Memory B cell (primary cell): ENCODE measurements around the gene ADAM12.

Experiments used
- ATAC-seq: fragments of 150-1000 bp; cut with Tn5 transposase; 2 replicates; pipeline ENCODE4 v1.10.0; 2021; ENCODE audit warnings: low read depth, mild to moderate bottlenecking, moderate library complexity
- DNase-seq, 2 donors: peaks; one replicate each; pipeline ENCODE4 v3.0.0; 2022; ENCODE audit warnings: low spot score in 2 of 2
- H3K27ac Mint-ChIP-seq: one replicate; pipeline ENCODE4 v1.8.0; 2022; ENCODE audit warnings: mild to moderate bottlenecking, moderate library complexity, mixed read lengths
- H3K27me3 Mint-ChIP-seq: one replicate; pipeline ENCODE4 v1.8.0; 2022; ENCODE audit warnings: mixed read lengths
- H3K36me3 Mint-ChIP-seq: one replicate; pipeline ENCODE4 v1.8.0; 2022; ENCODE audit warnings: mild to moderate bottlenecking, mixed read lengths
- H3K4me1 Mint-ChIP-seq: one replicate; pipeline ENCODE4 v1.8.0; 2022; ENCODE audit warnings: mixed read lengths
- H3K4me3 Mint-ChIP-seq: one replicate; pipeline ENCODE4 v1.8.0; 2022; ENCODE audit warnings: mild to moderate bottlenecking, moderate library complexity, mixed read lengths
- H3K9me3 Mint-ChIP-seq: one replicate; pipeline ENCODE4 v1.8.0; 2022; ENCODE audit warnings: mixed read lengths

The ADAM12 gene

DNA sequence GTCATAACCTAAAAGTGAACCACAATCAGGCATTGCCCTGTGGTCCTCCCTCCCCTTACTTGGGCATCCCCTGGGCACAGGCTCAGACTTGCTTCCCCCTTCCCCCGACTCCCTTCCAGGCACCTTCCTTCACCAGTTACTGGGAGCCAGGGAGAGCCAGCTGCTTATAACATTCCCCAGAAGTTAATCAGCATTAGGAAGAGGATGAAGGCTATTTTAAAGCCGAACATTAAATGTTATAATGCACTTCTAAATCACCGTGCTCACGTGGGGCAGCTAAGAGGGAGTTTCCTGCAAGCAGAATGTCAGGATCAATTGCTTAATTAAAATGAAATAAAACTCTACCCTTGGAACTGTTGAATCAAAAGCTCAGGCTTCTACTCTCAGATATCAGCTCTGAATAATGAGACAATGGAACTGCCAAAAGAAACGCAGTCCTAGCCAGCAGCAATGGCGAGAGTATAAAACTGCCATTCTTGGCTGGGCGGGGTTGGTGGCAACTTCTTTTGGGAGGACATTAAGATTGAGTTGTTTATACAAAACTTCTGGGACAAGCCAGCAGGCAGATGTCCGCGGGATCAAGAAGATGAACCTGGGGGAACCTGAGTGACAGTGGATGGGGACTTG is 322.4 kb downstream of the ADAM12 start:
- DNase-seq (no peak), ATAC-seq (no peak)
- no peaks in the 10 kb centered on the region for H3K9me3 Mint-ChIP-seq
- no peaks in the 10 kb centered on the region for H3K36me3 Mint-ChIP-seq
- H3K27ac Mint-ChIP-seq, result no peak overlapping the region
- H3K27me3 Mint-ChIP-seq, result peaks cover 7% of the 10 kb centered on the region
- no peaks in the 10 kb centered on the region for H3K4me1 Mint-ChIP-seq
- H3K4me3 Mint-ChIP-seq, result no peak overlapping the region

- no peaks in the 10 kb centered on the region for H3K36me3 Mint-ChIP-seq
These were observed 323.8 kb downstream of the ADAM12 start for GRCh38 chr10:126064512-126064911.

GRCh38 chr10:126063353-126063791 is 324.9 kb downstream of the ADAM12 start:
- Mint-ChIP-seq H3K4me3 (no peak overlapping the region), H3K27ac (no peak overlapping the region), H3K9me3 (no peaks in the 10 kb centered on the region), H3K36me3 (no peaks in the 10 kb centered on the region), H3K4me1 (no peaks in the 10 kb centered on the region), H3K27me3 (peaks cover 1% of the 10 kb centered on the region)
- DNase-seq (no peak), ATAC-seq (no peak)

More at GRCh38 chr10:126064512-126064911, 323.8 kb downstream of the ADAM12 start:
- no peak for ATAC-seq
- Mint-ChIP-seq H3K9me3 (no peaks in the 10 kb centered on the region), H3K27ac (no peak overlapping the region), H3K4me1 (no peaks in the 10 kb centered on the region), H3K4me3 (no peak overlapping the region), H3K27me3 (peaks cover 2% of the 10 kb centered on the region)
- no peak for DNase-seq

GRCh38 chr10:126062131-126063032 is 325.9 kb downstream of the ADAM12 start:
- peaks cover 1% of the 10 kb centered on the region for H3K27me3 Mint-ChIP-seq
- no peak overlapping the region for H3K27ac Mint-ChIP-seq
- no peak overlapping the region for H3K4me3 Mint-ChIP-seq
- no peaks in the 10 kb centered on the region for H3K36me3 Mint-ChIP-seq
- no peak for ATAC-seq
- no peaks in the 10 kb centered on the region for H3K4me1 Mint-ChIP-seq
- no peaks in the 10 kb centered on the region for H3K9me3 Mint-ChIP-seq
- DNase-seq, result no peak

- Mint-ChIP-seq H3K4me3 (no peak overlapping the region), H3K9me3 (no peaks in the 10 kb centered on the region), H3K36me3 (no peaks in the 10 kb centered on the region), H3K27ac (no peak overlapping the region), H3K27me3 (peaks cover 1% of the 10 kb centered on the region), H3K4me1 (no peaks in the 10 kb centered on the region)
- ATAC-seq (no peak), DNase-seq (no peak)
These were observed 326.8 kb downstream of the ADAM12 start for GRCh38 chr10:126061526-126061925.

GRCh38 chr10:126060261-126060931 is 327.9 kb downstream of the ADAM12 start:
- Mint-ChIP-seq H3K27ac (no peak overlapping the region), H3K4me3 (no peak overlapping the region), H3K4me1 (no peaks in the 10 kb centered on the region), H3K27me3 (peaks cover 1% of the 10 kb centered on the region), H3K9me3 (no peaks in the 10 kb centered on the region), H3K36me3 (no peaks in the 10 kb centered on the region)
- DNase-seq (no peak), ATAC-seq (no peak)

DNA sequence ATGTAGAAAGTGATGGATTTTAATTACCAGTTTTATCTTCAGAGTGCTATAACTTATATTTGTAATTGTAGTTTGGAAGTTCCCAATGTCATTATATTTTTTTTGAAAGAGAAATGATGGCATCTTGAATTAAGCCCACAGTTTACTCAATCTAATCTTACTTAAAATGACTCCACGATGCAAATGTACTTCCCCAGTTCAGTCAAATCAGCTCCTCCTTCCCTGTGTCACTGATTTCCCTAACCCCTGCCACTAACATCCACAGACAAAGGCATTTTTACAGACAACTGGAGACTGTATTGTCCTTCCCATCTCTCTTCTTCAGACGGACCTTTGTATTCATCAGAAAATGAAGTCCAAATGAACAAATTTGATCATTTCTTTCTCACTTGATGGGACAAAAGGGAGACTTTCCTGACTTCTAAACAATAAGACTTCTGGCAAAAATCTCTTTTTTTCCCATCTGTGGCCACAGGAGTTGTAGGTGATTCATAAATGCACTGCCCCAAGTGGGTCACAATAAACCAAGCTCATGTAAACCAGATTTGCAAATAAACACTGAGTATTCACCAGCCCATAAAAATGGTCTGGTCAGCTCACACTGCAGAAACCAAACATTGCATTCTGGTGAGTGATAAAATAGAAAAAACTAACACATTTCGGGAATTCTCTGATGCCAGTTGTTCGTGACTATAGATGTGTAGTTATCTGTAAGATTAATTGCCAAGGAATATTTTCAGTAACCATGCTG is 329.0 kb downstream of the ADAM12 start:
- ATAC-seq (no peak), DNase-seq (no peak)
- Mint-ChIP-seq H3K36me3 (no peaks in the 10 kb centered on the region), H3K4me1 (no peaks in the 10 kb centered on the region), H3K27me3 (peaks cover 3% of the 10 kb centered on the region), H3K4me3 (no peak overlapping the region), H3K9me3 (no peaks in the 10 kb centered on the region), H3K27ac (no peak overlapping the region)

DNA sequence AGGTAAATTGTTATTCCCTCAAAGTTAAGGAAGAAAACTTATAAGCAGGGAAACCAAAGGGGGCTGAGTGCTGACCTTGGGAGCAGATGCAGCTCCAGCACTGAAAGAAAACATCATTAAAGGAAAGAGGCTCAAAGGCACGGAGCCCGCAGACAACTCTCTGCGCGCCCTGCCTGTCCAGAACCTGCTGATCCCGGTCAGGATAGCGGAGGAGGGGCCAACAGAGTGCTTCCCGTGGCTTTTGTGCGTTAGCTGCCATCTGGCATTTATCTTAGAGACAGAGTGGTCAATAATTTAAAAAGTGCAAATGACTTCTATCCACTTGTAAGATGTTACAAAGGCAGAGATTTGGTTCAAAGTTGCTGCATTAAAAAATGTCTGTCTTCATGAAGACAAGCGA is 329.8 kb downstream of the ADAM12 start:
- no peaks in the 10 kb centered on the region for H3K9me3 Mint-ChIP-seq
- H3K4me1 Mint-ChIP-seq, result no peaks in the 10 kb centered on the region
- peaks cover 3% of the 10 kb centered on the region for H3K27me3 Mint-ChIP-seq
- ATAC-seq (no peak), DNase-seq (no peak)
- H3K4me3 Mint-ChIP-seq, result no peak overlapping the region
- H3K36me3 Mint-ChIP-seq, result no peaks in the 10 kb centered on the region
- H3K27ac Mint-ChIP-seq, result no peak overlapping the region

DNA sequence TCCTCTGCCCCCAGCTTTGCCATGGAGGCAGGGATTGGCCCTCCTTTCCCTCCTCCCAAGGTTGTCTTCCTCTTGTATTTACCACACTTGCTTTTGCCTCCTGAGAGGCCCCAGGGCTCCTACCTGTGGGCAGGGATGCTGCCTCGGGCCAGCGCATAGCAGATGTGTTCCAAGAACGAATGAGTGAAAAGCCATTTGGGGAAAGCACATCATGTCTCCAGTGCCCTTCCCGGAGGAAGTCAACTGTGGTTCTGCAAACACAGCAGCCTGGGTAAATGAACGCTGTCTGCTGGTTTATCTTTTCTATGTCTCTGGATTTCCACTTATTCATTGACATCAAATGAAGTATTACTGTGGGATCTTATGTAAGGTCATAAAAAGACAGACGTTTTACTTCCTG is 330.2 kb downstream of the ADAM12 start:
- Mint-ChIP-seq H3K27me3 (peaks cover 3% of the 10 kb centered on the region), H3K36me3 (no peaks in the 10 kb centered on the region)

DNA sequence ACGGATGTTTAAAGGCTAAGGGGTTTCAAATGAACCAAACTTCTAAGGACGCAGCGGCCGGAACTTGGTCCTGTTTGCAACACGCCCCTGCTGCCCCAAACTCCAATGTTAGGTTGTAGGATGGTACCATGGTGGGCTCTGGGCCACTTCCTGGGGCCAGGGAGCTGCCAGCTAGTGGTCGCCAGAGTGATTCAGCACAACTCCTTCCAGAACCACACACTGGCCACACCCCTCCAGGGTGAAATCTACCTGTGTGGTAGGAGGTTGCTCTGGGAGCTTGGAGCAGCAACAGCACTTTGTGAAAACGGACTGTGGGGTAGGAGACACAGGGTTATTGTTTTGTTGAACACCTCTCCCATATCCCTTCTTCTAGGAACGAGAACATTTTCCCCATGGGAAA is 330.8 kb downstream of the ADAM12 start:
- H3K4me3 Mint-ChIP-seq, result no peak overlapping the region
- H3K36me3 Mint-ChIP-seq, result no peaks in the 10 kb centered on the region
- ATAC-seq (no peak), DNase-seq (no peak)
- H3K27me3 Mint-ChIP-seq, result peaks cover 4% of the 10 kb centered on the region
- H3K27ac Mint-ChIP-seq, result no peak overlapping the region
- no peaks in the 10 kb centered on the region for H3K4me1 Mint-ChIP-seq
- H3K9me3 Mint-ChIP-seq, result no peaks in the 10 kb centered on the region

More for the DNA sequence above, 330.2 kb downstream of the ADAM12 start:
- ATAC-seq, result no peak
- Mint-ChIP-seq H3K27ac (no peak overlapping the region), H3K9me3 (no peaks in the 10 kb centered on the region), H3K4me3 (no peak overlapping the region), H3K4me1 (no peaks in the 10 kb centered on the region)
- no peak for DNase-seq

- ATAC-seq (no peak), DNase-seq (no peak)
- Mint-ChIP-seq H3K9me3 (no peaks in the 10 kb centered on the region), H3K36me3 (peaks cover 1% of the 10 kb centered on the region), H3K4me3 (no peak overlapping the region), H3K4me1 (no peaks in the 10 kb centered on the region), H3K27ac (no peak overlapping the region), H3K27me3 (peaks cover 12% of the 10 kb centered on the region)
These were observed 334.1 kb downstream of the ADAM12 start for GRCh38 chr10:126054191-126054590.

GRCh38 chr10:126052171-126052570 is 336.1 kb downstream of the ADAM12 start:
- Mint-ChIP-seq H3K9me3 (no peaks in the 10 kb centered on the region), H3K4me1 (no peaks in the 10 kb centered on the region), H3K27me3 (peaks cover 11% of the 10 kb centered on the region), H3K36me3 (peaks cover 1% of the 10 kb centered on the region), H3K4me3 (no peak overlapping the region), H3K27ac (no peak overlapping the region)
- ATAC-seq (no peak), DNase-seq (no peak)

GRCh38 chr10:126049759-126050700 is 338.2 kb downstream of the ADAM12 start:
- H3K4me1 Mint-ChIP-seq, result no peaks in the 10 kb centered on the region
- no peaks in the 10 kb centered on the region for H3K9me3 Mint-ChIP-seq
- H3K27me3 Mint-ChIP-seq, result peaks cover 9% of the 10 kb centered on the region
- H3K4me3 Mint-ChIP-seq, result no peak overlapping the region
- DNase-seq, result no peak
- H3K36me3 Mint-ChIP-seq, result peaks cover 1% of the 10 kb centered on the region
- ATAC-seq, result no peak
- H3K27ac Mint-ChIP-seq, result peak overlapping the region; percentile 11
